GM12872 (cell line): ENCODE data around the gene LRMDA.

Experiments
- CTCF ChIP-seq: IDR thresholded peaks from 3 replicates; pipeline ENCODE4 v1.5.1; 2011; ENCODE audit warnings: low read depth, mild to moderate bottlenecking, low read length, moderate library complexity; ENCODE audit not compliant: insufficient read depth

Gene LRMDA

GRCh38 chr10:75694269-75694668 is 262.8 kb downstream of the LRMDA start:
- TF ChIP-seq CTCF: no peak

GRCh38 chr10:75694790-75695189 is 263.4 kb downstream of the LRMDA start:
- no peak for TF ChIP-seq CTCF

- no peak for TF ChIP-seq CTCF
These were observed 264.6 kb downstream of the LRMDA start for GRCh38 chr10:75695994-75696393.

GRCh38 chr10:75696536-75696935 is 265.1 kb downstream of the LRMDA start:
- no peak for TF ChIP-seq CTCF

- TF ChIP-seq CTCF: no peak
These were observed 271.9 kb downstream of the LRMDA start for GRCh38 chr10:75703191-75703854.

- no peak for TF ChIP-seq CTCF
These were observed 274.0 kb downstream of the LRMDA start for GRCh38 chr10:75705426-75705825.

GRCh38 chr10:75707080-75707840 is 275.8 kb downstream of the LRMDA start:
- TF ChIP-seq CTCF: no peak
